ENCODE measurements around the gene FMNL3.
"Not testable (repeated sequence)": the region's sequence is repeated elsewhere in the genome, so short reads cannot be mapped to it uniquely, and the experiment has no call there.

FMNL3 gene, protein sequence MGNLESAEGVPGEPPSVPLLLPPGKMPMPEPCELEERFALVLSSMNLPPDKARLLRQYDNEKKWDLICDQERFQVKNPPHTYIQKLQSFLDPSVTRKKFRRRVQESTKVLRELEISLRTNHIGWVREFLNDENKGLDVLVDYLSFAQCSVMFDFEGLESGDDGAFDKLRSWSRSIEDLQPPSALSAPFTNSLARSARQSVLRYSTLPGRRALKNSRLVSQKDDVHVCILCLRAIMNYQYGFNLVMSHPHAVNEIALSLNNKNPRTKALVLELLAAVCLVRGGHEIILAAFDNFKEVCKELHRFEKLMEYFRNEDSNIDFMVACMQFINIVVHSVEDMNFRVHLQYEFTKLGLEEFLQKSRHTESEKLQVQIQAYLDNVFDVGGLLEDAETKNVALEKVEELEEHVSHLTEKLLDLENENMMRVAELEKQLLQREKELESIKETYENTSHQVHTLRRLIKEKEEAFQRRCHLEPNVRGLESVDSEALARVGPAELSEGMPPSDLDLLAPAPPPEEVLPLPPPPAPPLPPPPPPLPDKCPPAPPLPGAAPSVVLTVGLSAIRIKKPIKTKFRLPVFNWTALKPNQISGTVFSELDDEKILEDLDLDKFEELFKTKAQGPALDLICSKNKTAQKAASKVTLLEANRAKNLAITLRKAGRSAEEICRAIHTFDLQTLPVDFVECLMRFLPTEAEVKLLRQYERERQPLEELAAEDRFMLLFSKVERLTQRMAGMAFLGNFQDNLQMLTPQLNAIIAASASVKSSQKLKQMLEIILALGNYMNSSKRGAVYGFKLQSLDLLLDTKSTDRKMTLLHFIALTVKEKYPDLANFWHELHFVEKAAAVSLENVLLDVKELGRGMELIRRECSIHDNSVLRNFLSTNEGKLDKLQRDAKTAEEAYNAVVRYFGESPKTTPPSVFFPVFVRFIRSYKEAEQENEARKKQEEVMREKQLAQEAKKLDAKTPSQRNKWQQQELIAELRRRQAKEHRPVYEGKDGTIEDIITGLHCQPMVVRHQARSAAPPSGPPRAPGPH

DNA sequence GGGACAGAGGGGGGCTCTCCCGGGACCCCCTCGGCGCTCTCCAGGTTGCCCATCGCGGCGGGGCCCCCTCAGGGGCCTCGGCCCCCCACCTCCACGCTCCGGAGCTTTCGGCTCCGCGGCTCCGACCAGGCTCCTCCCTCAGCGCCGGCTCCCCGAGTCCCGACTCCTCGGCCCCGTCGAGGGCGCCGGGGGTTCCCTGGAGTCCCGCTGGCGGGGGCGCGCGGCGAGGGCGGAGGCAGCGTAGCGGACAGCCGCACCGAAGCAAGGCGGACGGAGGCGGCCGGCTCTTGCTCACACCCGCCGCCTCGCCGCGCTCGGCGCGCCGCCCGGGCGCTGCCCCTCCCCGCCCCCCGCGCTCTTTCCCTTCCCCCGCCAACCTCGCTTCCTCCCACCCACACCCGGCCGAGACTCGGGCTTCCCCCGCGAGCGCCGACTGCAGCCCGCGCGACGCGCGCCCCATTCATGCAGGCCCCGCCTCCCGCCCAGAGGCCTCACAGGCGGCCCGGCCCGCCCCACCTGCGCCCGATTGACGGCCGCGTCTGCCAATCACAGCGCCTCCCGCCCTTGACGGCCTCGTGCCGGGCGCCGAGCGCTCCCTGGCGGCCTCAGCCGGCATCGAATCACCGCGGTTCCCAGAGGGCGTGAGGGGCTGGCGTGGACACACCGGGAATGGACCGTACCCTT is at the start of gene FMNL3:
TSS of gene FMNL3 (minus strand) at position 278 of the 684 bp plus-strand sequence. CDS start at position 53, 225 bp downstream.
- DNase-seq (ENCODE audit: extremely low read depth in 1 of 2, low read depth in 1 of 2), result peak; percentile 97 to 98

DNA sequence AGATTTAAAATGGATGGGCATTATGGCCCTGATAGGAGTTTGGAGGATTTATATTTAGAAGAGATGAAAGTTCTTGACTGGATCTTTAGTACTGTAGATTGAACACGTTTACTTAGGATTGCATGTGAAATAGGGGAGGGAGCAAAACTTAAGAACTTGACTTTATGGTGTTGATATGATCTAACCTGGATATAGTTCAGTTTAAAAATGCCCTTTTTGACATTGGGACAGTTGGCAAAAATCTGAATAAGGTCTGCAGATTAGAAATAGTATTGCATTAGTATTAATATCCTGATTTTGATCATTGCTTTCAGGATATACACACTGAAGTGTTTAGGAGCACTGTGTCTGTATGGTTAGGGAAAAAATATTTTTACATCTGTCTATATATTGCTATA is 43.8 kb upstream of the FMNL3 start:
- DNase-seq (ENCODE audit: extremely low read depth in 1 of 2, low read depth in 1 of 2), result no peak

DNA sequence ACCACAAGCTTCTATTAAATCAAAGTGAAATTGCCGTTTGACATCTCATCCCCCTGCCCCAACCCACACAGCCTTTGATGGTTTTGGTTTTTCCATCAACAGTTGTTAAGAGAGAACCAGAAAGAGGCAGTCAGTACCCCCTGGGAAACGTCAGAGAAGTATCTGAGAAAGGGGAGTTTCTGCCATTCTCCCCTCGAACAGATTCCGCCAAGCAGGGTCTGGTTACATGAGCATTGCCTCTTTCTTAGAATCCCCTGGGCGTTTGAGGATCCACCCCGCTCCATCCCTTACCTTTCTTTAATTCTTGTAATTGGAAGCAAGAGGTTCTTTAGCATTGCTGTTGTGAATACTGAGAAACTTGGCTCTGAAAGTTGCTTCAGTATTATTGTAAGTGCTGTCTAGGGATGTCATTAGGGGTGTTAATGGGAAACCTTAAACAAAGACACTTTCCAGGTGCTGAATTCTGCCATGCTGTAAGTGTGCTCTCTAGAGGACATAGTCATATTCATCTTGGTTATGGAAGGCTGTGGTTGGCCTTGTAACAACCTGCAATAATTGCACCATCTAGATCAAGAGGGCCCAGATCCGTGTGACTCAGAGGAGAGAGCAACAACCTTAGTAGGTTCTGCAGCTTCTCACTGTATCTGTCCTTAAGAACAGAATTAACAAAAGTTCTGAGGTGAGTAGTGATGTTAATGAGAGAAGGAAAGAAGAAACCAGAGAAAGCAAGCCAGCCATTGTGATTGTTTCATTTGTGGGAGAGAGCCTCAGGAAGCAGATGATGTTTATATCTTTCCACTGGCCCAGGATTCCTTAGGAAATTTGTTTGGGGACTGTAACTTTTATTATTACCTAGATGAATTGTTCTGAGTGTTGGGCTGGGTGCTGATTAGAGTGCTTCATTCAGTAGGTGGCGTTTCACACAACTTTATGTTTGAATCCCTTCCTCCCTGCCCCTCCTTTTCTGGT is 43.1 kb upstream of the FMNL3 start:
- peak in 1 of 2 donors; percentile 63 for DNase-seq (ENCODE audit: extremely low read depth in 1 of 2, low read depth in 1 of 2)

DNA sequence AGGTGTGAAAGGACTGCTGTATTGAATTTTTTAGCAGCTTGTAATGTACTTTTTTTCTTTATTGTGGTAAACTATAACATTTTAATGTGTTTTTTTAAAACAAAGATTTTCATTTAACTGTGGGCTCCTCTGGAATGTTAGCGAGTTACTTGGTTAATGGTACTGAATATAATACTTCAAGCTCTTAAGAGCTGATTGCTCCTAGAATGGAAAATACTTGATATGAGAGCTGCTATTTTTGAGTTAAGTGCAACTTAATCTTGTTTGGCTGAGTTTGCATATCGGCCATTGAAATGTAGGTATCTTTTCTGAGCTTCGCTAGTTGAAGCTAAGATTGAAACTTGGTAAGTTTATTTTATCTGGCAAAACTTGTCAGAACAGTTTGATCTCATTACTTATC is 41.6 kb upstream of the FMNL3 start:
- DNase-seq (ENCODE audit: extremely low read depth in 1 of 2, low read depth in 1 of 2), result no peak

DNA sequence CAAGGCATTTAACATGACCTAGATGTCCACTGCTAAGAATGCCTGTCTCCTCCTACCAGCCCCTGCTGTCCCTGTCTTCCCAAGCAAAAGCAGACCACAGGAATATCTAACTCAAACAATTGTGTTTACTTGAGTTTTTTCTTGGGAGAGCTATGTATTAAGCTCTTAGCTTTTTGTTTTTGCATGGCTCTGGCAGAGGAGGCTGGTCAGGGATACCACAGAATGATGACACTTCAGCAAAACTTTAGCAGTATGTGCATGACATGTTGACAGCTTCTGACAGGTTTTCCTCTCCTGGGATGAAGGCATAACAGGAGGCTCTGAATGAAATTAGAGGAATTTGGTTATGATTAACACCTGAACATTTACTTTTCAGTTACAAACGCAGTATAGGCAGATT is 41.1 kb upstream of the FMNL3 start:
- DNase-seq (ENCODE audit: extremely low read depth in 1 of 2, low read depth in 1 of 2), result no peak

DNA sequence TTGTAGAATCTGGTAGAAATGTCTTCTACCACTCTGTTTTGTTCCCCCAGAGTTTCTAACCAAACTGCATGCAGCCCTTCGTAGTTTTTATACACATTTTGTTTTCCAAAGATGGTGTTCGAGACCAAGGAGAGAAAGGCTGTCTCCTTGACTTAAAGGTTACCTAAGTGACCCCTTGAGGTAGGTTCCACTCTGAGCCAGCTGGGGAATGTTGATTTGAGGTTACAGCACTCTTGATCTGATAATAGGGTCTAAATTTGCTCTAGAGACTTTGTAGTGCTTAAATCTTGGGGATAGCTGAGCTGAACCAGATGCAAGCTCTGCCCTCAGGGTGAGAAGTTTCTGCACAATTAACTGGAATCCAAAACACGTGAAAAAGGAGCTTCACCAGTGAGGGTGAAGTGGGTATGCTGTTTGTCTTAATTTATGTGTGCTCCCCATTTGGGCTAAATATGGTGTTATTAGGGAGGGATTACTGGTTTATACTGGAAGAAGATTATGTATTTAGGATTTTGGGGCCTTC is 37.2 kb upstream of the FMNL3 start:
- no peak for DNase-seq (ENCODE audit: extremely low read depth in 1 of 2, low read depth in 1 of 2)

DNA sequence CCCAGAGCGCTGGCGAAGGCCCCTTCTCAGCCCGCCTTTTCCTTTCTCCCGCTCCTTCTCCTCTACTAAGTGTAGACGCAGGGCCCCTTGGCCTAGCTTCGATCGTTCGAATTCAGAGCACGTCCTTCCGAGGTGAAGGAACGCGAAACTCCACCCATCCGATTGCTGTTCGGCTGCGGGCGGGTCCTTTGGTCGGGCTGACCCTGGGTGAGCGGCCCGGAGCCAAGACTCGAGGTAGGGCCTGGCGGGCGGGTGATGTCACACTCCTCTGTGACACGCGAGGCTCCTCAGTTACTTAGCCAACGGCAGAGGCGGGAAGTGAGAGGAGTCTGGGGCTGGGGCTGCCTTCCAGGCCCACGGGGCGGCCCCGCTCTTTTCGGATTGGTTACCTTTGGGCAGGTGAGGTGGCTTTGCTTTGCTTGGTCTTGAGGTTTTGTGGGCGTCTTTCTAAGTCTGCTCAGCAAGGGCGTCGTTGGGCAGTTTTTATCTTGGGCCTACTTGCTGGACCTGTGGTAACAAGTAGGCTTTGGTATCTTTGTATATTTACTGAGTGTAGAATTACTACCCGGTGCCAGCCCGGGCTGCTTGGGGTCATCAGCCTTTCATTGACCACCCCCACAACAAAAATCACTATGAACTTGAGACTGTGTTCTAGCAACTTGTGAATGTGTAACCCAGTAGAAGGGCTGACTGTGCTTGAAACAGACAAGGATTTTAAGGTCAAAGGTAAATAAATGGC is 34.8 kb upstream of the FMNL3 start:
- peak; percentile 75 to 89 for DNase-seq (ENCODE audit: extremely low read depth in 1 of 2, low read depth in 1 of 2)

DNA sequence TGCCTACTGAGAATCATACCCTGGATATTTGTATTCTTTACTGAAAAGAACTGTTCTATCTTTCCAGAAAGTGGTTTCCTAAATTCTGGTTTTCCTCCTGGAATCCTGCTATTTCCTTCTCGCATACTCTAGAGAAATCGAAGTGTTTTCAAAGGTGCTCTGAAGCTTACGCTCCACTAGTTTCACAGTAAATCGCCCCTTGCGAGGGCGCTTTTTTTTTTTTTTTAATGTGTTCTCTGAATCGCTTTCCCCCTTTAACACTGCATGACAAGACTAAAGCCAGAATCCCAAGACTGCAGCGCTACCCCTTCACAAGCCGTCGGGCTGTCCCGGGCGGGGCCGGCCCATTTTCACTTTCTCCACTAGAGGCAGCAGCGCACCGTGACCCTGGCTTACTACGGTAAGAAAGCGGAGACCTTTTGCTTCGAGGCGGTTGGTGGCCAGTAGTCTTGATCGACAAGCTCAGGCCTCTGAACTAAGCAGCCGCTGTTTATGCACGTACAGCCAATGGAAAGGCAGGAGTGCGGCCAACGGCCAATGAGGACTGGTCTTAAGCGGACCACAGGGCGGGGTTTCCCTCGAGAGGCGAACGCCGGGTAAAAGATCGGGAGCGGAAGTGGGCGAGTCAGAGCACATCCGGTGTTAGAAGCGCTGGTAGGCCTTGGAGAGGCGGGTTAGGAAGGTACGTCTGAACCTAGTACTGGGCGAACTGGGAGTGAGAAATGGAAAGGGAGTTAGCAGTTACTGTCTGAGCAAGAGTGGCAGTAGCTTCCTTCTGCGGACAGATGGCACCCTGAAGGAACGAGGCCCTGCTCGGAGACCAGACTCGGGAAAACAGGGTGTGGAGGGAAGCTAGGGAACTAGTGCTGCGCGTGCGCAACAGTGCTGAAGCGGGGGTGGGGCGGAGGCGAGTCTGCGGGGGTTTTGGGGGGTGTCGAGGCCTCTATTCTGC is 34.0 kb upstream of the FMNL3 start, which contains the start of gene TMBIM6:
TSS of gene TMBIM6 (plus strand) at position 628 of the 952 bp plus-strand sequence. CDS start 10,937 bp downstream, outside the sequence.
- DNase-seq (ENCODE audit: extremely low read depth in 1 of 2, low read depth in 1 of 2), result peak; percentile 96 to 100

DNA sequence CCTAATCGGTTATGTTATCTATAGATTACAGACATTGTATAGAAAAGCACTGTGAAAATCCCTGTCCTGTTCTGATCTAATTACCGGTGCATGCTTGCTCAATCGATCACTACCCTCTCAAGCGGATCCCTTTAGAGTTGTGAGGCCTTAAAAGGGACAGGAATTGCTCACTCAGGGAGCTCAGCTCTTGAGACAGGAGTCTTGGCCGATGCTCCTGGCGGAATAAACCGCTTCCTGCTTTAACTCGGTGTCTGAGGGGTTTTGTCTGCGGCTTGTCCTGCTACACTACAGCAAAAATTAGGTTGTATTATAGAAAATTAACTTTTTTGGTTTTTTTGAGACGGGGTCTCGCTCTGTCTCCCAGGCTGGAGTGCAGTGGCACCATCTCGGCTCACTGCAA is 33.1 kb upstream of the FMNL3 start:
- DNase-seq (ENCODE audit: extremely low read depth in 1 of 2, low read depth in 1 of 2), result not testable (repeated sequence)

DNA sequence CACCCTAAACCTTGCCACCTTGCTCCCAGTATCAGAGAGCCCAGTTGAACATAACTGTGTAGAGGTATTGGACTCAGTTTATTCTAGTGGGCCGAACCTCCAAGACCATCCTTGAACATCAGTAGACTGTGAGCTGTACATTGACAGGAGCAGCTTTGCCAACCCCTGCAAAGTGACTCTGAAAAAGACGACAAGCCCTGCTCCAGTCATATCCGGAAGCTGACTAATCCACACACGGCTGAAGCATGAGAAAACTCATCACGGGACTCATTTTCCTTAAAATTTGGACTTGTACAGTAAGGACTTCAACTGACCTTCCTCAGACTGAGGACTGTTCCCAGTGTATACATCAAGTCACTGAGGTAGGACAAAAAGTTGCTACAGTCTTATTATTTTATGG is 31.5 kb upstream of the FMNL3 start:
- DNase-seq (ENCODE audit: extremely low read depth in 1 of 2, low read depth in 1 of 2), result not testable (repeated sequence)

DNA sequence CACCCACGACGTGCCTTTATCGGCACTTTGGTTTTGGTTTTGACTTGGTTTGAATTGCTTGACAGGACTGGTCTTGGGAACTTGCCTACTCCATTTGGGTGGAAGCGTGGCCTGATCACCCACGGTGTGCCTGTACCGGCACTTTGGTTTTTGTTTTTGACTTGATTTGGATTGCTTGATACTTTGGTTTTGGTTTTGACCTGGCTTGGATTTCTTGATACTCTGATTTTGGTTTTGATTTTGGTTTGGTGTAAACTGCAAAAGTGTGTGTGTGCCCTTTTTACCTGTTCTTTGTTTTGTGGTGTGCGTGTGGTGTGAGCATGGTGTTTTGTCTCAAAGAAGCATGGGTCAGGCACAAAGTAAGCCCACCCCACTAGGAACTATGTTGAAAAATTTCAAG is 27.7 kb upstream of the FMNL3 start:
- not testable (repeated sequence) for DNase-seq (ENCODE audit: extremely low read depth in 1 of 2, low read depth in 1 of 2)

DNA sequence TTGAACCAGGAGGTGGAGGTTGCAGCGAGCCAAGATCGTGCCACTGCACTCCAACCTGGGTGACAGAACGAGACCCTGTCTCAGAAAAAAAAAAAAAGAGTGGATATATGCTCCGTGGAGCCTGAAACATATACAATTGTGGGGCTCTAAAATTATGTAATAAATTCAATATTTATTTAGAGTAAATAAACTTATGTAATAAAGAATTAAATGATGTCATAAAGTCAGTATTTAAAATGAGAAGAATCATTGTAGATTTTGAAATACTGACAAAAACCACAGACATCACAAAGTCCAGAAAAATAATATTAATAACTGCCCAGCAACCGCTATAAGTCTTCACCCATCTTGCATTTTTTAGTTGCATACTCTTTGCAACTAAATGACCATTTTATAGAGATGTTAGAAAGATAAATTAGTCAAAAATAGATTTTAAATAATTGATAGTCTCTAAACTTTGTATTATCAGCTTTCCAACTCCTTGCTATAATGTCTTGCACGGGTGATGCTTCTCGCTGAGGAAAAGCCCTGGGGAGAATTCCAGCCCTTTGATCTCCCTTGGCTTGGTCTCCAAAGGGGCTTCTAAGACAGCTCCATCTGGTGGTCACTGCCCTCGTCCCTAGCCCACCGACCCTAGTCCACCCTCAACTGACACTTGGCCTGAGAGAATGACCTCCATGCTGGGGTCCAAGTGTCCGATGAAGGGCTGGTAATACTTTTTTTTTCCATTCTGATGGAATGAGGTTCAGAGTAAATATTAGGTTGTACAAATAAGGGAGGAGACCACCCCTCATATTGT is 26.2 kb upstream of the FMNL3 start:
- no peak for DNase-seq (ENCODE audit: extremely low read depth in 1 of 2, low read depth in 1 of 2)

DNA sequence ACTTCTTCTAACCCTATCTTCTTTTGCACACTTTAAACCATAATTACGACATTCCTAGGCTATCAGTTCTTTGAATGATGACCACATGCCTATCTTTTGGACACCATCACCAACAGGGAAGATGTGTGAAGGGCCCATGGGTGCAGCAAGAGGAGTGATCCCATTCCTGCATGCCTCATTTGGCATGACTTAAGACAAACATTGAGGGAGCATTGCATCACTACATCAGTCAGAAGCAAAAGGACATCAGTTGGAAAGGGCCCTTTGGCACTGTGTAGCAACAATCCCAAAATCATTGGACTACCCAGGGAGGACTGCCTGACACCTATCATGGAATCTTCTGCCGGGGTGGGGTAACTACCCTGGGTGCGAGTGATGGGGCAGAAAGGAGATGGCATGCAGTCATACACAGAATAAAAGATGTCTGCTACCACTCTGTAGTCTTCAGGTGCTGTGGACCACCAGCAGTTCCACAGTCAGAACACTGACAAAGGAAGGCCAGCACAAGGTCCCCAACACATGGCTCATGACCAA is 23.4 kb upstream of the FMNL3 start:
- DNase-seq (ENCODE audit: extremely low read depth in 1 of 2, low read depth in 1 of 2), result no peak

DNA sequence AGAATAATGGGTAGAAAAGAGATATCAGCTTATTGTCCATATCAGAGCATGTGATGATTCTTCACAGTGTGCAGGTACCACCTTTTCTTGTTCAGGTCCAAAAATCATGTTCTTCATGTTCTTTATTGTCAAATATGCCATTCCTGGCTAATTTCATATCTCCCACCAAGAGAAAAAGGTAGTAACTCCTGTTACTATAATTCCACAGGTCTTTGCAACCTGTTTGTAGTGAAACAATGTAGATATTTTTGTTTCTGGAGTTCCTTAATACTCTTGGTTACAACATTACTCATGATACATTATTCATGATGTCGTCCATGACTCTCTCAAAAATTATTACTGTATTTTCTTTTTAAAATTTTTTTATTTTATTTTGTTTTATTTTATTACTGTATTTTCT is 22.8 kb upstream of the FMNL3 start:
- no peak for DNase-seq (ENCODE audit: extremely low read depth in 1 of 2, low read depth in 1 of 2)

DNA sequence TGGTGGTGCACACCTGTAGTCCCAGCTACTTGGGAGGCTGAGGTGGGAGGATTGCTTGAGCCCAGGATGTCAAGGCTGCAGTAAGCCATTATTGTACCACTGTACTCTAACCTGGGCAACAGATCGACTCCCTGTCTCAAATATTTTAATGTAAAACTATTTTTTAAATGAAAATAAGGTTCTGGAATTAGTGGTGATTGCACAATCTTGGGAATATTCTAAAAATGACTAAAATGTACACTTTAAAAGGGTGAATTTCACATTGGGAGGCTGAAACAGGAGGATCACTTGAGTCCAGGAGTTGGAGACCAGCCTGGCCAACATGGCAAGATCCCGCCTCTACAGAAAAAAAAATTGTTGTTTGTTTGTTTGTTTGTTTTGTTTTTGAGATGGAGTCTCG is 21.2 kb upstream of the FMNL3 start:
- no peak for DNase-seq (ENCODE audit: extremely low read depth in 1 of 2, low read depth in 1 of 2)

DNA sequence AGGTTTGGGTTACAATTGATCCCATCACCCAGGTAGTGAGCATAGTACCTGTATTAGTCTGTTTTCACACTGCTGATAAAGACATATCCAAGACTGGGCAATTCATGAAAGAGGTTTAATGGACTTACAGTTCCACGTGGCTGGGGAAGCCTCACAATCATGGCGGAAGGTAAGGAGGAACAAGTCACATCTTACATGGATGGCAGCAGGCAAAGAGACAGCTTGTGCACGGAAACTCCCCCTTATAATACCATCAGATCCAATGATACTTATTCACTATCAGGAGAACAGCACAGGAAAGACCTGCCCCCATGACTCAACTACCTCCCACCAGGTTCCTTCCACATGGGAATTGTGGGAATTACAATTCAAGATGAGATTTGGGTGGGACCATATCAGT is 14.2 kb upstream of the FMNL3 start:
- DNase-seq (ENCODE audit: extremely low read depth in 1 of 2, low read depth in 1 of 2), result not testable (repeated sequence)

DNA sequence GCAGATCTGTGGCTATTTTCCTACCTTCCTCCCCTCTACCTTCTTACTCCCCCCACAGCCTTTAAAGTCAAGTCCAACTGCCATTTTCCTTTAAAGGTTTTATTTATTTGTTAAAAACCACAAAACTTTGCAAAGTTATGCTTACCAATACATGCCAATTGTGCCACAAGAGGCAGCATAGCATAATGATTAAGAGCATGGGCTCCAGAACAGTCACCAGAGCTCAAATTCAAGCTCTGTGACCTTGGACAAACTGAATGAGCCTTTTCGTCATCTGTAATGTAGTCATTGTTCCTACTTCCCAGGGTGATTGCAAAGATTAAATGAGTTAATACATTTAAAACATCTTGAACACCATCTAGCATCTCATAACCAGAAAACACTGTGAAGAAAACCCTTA is 13.0 kb upstream of the FMNL3 start:
- DNase-seq (ENCODE audit: extremely low read depth in 1 of 2, low read depth in 1 of 2), result no peak
